Spleen (tissue), 7 donors: ENCODE data around the gene DUS1L.
A peak's percentile ranks its signal among the peaks of the same experiment; 100 is the strongest.

Source experiments
- POLR2AphosphoS5 ChIP-seq, 3 donors: sonication (generic); formaldehyde crosslinking; IDR thresholded peaks; one replicate each; pipeline ENCODE4 v1.5.1; 2017; ENCODE audit warnings: antibody characterized with exemption in 3 of 3
- TF ChIP-seq, protein P1 (sequence below), 11 experiments: fragments of 200-600 bp in 7 of 11; fragments of 450-650 bp in 4 of 11; sonication (generic) in 4 of 11; IDR thresholded peaks in 8 of 11; conservative IDR thresholded peaks in 3 of 11; 1 replicate in 7 of 11; 2 replicates in 4 of 11; pipeline versions ENCODE4 v1.4.0 to v1.8.0; 2016 to 2021; ENCODE audit warnings: antibody characterized with exemption in 11 of 11, inconsistent platforms in 4 of 11, mild to moderate bottlenecking in 1 of 11
- donor health status: DM: no; HTN: no; CAD: no; lungs with moderate emphysema.
- donor health status: DM: no; HTN: no; CAD: no.
- donor health status: DM: no; HTN: no; CAD: no.

DNA sequence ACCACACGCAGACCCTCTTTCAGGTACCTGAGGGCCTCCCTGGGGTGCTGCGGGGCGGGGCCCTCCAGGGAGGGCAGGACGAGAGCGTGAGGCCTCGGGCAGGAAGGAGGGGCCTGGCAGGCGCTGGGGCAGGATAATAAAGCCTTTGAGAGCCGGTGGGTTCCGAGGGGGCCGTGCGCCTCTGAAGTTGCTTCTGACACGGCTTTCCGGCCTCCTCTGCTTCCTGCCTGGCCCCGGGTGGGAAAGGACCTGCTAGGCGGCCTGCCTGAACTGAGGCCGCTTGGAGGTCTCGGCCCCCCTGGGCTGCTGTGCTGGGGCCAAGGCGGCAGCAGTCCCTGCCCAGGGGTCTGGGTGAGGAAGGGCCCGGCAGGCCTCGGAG is 53.4 kb downstream of the DUS1L start:
- TF ChIP-seq, protein P1, sequence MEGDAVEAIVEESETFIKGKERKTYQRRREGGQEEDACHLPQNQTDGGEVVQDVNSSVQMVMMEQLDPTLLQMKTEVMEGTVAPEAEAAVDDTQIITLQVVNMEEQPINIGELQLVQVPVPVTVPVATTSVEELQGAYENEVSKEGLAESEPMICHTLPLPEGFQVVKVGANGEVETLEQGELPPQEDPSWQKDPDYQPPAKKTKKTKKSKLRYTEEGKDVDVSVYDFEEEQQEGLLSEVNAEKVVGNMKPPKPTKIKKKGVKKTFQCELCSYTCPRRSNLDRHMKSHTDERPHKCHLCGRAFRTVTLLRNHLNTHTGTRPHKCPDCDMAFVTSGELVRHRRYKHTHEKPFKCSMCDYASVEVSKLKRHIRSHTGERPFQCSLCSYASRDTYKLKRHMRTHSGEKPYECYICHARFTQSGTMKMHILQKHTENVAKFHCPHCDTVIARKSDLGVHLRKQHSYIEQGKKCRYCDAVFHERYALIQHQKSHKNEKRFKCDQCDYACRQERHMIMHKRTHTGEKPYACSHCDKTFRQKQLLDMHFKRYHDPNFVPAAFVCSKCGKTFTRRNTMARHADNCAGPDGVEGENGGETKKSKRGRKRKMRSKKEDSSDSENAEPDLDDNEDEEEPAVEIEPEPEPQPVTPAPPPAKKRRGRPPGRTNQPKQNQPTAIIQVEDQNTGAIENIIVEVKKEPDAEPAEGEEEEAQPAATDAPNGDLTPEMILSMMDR (IDR thresholded peaks at IDR 0.05 in 8 of 11, conservative IDR thresholded peaks at IDR 0.05 in 3 of 11), result no peak
- peak in 1 of 3 donors; percentile 8 for TF ChIP-seq POLR2AphosphoS5 (IDR thresholded peaks at IDR 0.05)
